ENCODE measurements around the gene BPIFB1.

The BPIFB1 gene, protein sequence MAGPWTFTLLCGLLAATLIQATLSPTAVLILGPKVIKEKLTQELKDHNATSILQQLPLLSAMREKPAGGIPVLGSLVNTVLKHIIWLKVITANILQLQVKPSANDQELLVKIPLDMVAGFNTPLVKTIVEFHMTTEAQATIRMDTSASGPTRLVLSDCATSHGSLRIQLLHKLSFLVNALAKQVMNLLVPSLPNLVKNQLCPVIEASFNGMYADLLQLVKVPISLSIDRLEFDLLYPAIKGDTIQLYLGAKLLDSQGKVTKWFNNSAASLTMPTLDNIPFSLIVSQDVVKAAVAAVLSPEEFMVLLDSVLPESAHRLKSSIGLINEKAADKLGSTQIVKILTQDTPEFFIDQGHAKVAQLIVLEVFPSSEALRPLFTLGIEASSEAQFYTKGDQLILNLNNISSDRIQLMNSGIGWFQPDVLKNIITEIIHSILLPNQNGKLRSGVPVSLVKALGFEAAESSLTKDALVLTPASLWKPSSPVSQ

DNA sequence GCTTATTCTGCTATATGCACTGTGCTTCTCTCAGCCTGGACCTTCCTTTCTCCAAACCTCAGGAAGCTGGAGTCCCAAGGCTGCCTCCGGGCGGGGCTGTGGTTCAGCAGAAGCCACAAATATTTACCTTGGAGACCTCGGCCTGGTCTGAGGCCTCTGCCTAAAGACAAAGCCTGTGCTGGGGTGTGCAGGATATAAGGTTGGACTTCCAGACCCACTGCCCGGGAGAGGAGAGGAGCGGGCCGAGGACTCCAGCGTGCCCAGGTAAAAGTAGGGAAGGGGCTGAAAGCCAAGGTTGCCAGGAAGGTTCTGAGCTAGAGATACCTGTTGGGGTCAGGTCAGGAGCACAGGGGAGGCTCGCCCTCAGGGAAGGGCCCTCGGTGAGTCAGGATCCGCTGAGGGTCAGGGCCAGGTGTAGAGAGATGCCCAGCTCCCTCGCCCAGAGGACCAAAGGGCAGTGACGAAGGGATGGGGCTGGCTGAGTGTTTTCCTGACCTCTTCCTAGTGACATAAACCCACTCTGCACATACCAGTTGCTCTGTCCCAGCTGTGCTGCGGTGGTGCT is at the start of gene BPIFB1:
Gene BPIFB1 (plus strand): TSS at position 224 of the 565 bp plus-strand sequence. CDS start 2,860 bp downstream, outside the sequence.
- FAIRE-seq (no peak), DNase-seq (ENCODE audit: insufficient read length, low spot score) (no peak)

DNA sequence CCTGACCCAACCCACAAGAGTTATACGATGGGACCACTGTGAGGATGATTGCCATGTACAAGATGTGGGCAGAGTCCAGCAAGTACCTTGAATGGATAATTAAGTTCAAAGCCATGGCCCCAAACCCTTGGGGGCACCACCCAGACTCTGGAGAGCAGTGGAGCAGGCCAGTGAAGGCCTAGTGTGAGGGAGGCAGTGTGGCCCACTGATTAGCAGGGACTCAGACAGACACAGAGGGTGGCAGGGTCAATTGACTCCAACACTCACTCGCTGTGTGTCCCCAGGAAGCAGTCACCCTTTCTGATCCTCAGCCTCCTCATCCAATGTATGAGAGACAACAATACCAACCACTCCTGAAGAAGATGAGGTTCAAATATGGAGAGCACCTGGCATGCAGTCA is 49.0 kb upstream of the BPIFB1 start:
- FAIRE-seq, result no peak

DNA sequence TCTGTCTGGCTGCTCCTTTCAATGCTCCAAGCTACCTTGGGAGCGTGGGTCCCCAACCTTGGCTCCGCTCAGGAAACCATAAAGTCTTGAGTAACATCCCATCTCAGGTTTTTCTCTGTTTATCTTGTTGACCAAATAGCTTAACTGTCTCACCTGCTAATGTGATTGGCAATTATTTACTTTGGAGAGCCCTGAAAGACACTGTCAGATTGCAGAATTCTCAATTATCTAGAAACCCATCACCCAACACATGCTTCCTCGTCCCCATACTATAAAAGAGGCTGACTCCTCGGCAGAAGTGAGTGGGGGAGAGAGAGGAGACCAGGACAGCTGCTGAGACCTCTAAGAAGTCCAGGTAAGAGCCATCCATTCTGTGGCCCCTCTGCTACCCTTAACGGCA is 47.3 kb upstream of the BPIFB1 start, which contains the start of gene BPIFA1:
Gene BPIFA1 (plus strand): TSS at position 301 of the 400 bp plus-strand sequence. CDS start 1,716 bp downstream, outside the sequence.
- FAIRE-seq (no peak), DNase-seq (ENCODE audit: insufficient read length, low spot score) (no peak)

More for the DNA sequence above, 49.0 kb upstream of the BPIFB1 start:
- no peak for DNase-seq (ENCODE audit: insufficient read length, low spot score)

DNA sequence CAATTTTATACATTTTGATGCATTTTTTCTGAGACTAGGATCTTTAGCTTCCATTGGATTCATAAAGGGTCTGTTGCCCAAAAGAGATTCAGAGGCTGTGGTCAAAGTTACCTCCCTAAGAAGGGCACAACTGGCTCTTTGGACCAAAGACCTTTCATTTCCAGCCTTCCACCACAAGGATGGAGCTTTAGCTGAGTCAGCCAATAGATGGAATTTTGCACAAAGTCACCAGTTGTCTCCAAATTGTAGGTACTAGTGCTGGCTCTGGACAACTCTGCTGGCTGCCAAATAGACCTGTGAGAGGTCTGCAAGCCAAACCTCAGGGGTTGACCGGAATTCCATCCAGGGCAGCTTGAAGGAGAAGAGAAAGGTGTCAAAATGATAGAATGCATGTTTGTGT is 46.7 kb upstream of the BPIFB1 start:
- no peak for DNase-seq (ENCODE audit: insufficient read length, low spot score)
- no peak for FAIRE-seq

DNA sequence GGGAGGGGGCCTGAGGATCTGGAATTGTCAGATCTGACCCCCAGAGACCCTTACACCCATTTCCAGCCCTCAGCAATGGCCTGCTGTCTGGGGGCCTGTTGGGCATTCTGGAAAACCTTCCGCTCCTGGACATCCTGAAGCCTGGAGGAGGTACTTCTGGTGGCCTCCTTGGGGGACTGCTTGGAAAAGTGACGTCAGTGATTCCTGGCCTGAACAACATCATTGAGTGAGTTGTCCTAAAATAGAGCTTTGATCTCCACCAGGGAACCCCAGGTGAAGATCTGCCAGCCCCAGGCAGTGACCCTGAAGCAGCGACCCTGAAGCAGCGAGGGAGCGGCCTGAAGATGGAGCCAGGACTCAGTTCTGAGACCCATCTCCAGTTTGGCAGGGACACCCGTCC is 45.0 kb upstream of the BPIFB1 start:
- DNase-seq (ENCODE audit: insufficient read length, low spot score) (no peak), FAIRE-seq (no peak)

DNA sequence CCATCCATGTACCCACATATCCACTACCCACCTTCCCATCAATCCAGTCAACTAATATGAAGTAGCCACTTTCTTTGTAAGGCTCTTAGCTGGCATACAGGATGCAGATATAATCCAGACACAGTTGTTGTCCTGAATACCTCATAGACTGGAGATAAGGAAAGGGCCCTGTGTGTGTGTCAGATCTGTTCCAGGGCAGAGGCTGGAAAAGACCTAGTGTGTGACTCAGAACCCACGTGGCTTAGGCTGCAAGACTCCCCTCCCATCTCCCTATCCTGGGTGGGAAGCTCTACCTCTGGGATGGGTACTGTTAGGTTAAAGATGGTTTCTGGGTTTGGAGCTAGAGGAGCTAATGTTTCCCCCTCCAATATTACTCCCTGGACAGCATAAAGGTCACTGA is 43.6 kb upstream of the BPIFB1 start:
- no peak for FAIRE-seq
- DNase-seq (ENCODE audit: insufficient read length, low spot score), result no peak

DNA sequence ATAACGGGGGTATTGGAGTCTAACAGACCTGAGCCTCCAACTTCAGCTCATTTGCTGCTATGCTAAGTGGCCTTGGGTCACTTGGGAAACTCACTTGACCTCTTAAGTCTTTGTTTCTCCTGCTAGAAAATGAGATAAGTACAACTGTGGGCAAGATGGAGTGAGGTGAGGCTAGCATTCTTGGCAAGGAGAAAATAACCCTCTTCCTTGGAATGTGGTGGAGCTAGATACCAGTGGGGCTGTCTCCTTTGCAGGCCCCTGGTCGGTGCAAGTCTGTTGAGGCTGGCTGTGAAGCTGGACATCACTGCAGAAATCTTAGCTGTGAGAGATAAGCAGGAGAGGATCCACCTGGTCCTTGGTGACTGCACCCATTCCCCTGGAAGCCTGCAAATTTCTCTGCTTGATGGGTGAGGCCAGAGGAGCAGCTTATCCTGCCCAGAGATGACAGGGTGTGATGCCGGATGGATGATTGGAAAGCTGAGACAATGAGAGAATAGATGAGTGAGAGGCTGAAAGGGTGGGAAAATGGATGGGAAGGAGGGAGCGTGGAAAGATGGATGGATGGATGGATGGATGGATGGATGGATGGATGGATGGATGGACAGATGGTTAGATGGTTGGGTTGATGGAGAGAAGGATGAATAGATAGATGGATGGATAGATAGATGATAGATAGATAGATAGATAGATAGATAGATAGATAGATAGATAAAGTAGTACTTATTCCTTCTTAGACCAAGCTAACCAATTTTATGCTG is 42.9 kb upstream of the BPIFB1 start:
- no peak for FAIRE-seq
- no peak for DNase-seq (ENCODE audit: insufficient read length, low spot score)

DNA sequence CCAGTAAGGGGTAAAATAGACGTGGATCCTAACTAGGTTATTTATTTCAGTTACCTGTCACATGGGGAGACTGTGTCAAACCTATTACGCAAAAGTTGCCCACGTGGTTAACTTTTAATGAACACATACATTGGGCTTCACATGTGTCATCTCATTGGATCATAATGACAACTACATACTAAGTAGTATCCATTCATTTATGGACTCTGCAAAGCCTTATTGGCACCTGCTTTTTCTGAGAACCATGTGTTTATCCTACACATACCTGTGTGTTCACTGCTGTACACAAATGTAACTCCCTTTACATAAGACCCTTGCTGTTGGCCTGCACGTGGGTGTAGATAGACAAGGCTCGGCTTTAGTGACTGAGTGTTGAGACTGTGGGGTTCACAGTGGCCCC is 42.1 kb upstream of the BPIFB1 start:
- FAIRE-seq (no peak), DNase-seq (ENCODE audit: insufficient read length, low spot score) (no peak)

DNA sequence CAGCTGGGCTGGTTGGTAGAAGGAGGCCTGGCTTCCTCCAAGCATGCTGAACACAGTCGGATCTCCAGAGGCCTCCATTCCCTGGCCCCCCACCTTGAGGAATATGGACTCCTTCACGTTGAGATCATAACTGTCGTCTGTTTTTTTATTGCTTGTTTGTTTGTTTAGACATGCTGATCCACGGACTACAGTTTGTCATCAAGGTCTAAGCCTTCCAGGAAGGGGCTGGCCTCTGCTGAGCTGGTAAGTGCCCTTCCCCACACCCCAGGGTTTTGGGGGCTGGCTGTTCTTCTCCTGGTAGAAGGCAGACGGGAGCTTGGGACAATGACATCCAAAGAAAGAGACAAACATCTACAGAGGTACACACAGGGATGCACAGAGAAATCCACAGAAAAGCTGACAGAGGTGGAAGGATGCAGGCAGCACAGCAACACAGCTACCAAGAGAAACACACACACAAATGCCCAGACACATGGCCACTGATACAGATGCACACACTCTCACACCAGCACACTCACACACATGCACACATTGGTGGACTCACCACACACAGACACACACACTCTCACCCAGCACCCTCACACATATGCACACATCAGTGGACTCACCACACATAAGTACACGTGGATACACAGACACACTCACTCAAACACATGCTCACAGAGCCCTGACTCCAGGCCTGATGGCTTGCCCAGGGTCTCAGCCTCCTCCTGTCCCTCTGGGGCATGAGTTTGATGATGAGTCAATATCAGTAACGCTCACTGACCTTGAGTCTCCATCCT is 40.5 kb upstream of the BPIFB1 start:
- no peak for FAIRE-seq

DNA sequence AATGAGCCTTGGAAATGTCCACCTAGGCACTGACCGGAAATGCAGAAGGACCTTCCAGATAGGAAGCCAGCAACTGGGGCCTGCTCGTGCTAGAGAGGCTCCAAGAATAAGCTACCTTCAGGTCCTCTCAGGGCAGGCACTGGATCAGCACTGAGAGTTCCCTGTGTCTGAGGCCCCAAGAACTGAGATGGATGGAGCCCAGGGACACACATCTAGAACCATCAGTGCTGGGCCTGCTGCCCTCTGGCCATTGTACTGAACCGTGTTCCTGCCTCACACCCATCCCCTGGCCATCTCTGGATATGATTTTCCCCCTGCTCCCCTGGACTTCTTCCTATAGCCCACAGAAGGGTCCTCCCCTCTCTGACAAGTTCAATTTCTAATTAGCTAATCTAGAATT is 36.9 kb upstream of the BPIFB1 start:
- FAIRE-seq (no peak), DNase-seq (ENCODE audit: insufficient read length, low spot score) (no peak)

More for the DNA sequence above, 40.5 kb upstream of the BPIFB1 start:
- no peak for DNase-seq (ENCODE audit: insufficient read length, low spot score)

DNA sequence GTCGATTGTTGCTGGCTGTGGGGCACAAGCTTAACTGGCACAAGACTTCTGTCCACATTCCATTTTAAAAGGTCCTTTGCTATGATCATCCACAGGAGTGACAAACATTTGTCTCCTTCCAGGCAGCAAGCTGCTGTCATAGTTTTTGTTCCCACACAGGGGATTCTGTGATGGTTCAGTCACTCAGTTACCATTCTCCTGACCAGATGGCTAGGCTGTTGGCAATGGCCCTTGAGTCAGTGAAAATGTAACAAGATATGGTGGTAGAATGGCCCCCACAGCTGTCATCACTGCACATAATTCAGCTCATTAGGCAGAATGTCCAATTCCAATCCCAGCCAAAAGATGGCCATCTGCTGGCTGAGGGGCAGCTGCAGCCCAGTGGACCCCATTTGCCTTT is 33.6 kb upstream of the BPIFB1 start:
- no peak for DNase-seq (ENCODE audit: insufficient read length, low spot score)
- no peak for FAIRE-seq

DNA sequence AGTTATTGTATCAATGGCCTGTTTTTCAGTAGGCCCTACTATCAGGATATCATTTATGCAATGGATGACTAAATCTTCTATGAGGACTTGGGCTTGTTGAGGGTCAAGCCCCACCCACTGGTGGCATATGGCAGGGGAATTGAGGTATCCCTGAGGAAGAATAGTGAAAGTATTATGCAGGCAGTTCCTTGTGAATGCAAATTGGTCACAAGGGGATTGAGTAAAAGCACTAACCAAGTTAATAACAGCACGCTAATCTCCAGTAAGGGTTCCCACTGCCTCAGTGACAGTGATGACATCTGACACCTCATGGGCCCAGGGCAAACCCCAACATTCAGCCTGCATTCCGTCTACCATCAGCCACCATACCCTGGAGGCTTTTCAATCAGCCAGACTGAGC is 32.3 kb upstream of the BPIFB1 start:
- FAIRE-seq, result no peak
- no peak for DNase-seq (ENCODE audit: insufficient read length, low spot score)

DNA sequence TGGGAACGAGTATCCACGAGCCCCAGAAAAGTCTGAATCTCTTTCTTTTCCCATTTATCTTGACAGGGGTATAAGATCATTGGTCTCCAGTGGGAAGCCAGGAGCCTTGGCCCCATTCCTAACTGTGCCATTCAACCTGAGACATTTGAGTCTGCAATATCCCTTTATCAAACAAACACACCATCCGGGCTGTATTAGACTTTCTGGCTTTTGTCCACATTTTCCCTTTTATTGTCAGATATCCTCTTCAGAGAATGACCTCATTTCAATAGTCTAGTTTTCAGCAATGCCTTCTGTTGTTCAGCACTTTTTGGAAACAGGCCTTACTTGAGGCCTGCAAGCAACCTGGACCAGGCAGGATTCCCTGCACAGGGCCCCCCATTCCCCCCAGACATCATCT is 31.5 kb upstream of the BPIFB1 start:
- DNase-seq (ENCODE audit: insufficient read length, low spot score) (no peak), FAIRE-seq (no peak)

DNA sequence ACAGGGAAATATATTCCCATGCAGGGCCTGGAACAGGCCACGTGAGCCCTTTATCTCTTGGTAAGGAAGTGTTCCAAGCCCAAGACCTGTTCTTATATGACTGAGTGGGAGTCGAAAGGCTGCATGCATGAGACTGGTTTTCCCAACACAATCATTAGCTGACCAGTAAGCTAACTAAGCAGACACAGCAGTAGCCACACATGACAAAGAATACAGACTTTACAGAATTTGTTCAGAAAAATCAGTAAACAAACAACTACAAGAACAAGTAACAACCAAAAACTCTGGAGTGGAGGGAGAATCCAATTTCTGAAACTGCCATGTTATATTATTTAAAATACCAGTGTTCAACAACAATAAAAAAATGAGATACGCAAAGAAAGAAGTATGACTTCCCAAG is 30.6 kb upstream of the BPIFB1 start:
- DNase-seq (ENCODE audit: insufficient read length, low spot score), result no peak
- FAIRE-seq, result no peak

DNA sequence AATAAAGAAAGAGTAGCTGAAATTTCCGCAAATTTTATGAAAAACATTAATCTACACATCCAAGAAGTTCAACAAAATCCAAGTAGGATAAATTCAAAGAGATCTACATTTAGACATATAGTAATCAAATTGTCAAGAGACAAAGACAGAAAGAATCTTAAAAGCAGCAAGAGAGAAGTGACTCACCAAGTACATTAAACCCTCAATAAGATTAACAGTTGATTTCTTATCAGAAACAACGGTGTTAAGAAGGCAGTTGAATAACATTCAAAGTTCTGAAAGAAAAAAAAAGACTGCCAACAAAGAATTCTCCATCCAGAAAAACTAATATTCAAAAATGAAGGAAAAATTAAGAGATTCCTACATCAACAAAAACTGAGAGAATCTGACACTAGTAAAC is 28.0 kb upstream of the BPIFB1 start:
- FAIRE-seq, result no peak
- DNase-seq (ENCODE audit: insufficient read length, low spot score), result no peak

DNA sequence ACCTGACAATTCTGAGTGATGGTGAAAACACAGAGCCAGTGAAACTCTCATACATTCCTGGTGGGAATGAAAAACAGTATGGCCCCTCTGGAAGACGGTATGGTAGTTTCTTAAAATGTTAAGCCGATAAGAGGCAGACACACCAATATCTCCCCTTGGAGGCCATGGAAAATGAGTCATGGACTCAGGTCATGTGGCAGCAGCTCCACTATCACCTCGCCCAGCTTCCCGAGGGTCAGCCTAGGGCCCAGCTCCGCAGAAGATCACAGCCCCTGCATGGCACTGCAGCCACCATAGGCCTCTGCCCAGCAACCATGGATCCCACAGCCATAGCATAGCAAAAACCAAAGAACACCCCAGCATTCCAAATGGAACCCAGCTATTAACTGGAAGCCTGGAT is 25.8 kb upstream of the BPIFB1 start:
- no peak for DNase-seq (ENCODE audit: insufficient read length, low spot score)
- FAIRE-seq, result no peak

DNA sequence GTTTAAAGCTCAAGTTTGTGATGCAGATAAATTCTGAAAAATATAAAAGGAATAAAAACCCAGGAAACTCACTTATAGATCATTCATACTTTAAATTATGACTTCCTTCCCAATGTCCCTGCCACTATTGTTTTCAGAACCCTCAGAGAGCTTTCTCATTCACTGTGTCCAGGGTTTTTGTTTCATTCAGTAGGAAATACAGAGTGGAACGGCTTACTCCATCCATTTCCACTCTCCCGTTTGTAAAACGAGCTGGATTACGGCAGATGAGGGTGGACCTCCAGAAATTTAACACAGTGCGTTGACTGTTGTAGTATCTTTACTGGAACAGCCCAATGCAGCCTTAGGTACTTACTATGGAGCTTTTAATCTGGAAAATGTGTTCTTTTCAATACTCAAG is 23.6 kb upstream of the BPIFB1 start:
- no peak for DNase-seq (ENCODE audit: insufficient read length, low spot score)
- FAIRE-seq, result no peak

DNA sequence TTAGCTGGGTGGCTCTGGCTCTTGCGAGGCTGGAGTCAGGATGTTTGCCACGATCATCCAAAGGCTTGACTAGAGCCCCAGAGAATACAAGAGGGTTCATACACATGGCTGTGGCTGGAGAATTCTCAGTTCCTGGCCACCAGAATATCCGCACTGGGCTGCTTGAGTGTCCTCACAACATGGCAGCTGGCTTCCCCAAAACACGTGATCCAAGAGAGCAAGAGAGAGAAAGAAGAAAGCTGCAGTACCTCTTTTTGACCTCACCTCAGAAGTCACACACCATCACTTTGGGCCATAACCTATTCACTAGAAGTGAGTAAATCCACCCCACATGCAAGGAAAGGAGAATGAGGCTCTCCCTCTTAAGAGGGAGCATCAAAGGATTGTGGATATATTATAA is 21.5 kb upstream of the BPIFB1 start:
- no peak for FAIRE-seq
- DNase-seq (ENCODE audit: insufficient read length, low spot score), result no peak

DNA sequence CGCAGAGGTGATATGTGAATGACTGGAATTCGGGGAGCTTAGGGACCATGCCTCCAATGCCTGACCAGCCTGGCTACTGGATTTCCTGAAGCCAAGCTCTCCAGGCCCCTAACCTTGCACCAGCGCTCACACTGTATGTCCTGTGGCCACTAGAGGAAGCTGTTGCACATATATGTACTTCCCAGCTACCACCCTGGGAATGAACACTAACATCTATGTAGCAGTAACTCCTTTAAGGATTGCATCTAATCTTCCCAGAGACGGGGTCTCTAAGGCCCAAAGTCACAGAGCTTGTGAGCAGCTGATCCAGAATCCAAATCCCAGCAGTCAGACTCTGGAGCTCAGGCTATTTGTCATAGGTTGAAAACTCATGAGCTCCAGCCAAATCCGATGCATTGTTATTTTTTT is 20.4 kb upstream of the BPIFB1 start:
- FAIRE-seq (no peak), DNase-seq (ENCODE audit: insufficient read length, low spot score) (no peak)

DNA sequence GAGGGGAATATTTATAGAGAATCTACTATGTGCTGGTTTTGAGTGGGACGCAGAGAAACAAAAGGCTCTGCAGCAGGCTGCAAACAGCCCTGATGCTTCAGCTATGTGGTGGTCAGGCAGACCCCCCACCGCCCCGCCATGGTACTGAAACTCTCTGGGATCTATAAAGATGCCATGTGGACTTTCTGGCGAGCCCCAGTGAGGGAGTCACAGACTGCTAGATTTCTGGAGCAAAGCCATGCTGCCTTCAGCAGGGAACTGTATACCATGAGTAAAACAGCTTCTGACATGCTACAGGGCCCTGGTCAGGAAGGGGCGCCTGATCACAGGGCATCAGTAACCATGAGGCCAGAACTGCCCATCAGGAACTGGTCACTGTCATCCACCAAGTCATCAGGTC is 19.2 kb upstream of the BPIFB1 start:
- DNase-seq (ENCODE audit: insufficient read length, low spot score) (no peak), FAIRE-seq (no peak)

DNA sequence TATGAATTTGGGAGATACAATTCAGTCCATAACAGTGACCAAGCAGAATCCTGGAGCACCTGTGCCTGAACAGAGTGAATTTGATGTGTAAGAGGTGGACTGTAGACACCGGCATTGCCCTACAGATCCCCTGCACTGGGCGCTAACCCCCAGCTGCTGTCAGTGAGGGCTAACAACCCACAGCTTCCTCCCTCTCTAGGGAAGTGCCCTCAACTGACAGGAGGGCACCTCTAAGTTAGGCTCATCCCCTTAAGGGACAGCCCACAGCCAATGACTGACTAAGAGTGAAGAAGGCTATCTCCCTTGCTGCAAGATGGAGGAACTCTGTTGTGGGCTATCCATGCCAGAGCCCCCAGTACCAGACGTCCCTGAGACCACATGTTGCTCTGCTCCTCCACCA is 15.3 kb upstream of the BPIFB1 start:
- FAIRE-seq, result no peak
- DNase-seq (ENCODE audit: insufficient read length, low spot score), result no peak

All from GM19239 (cell line).